Spleen (tissue), 7 donors: ENCODE measurements around the gene MOBP.

Source experiments
- POLR2A ChIP-seq, 3 donors: fragments of 450-650 bp; IDR thresholded peaks; one replicate each; pipeline ENCODE4 v1.5.1; 2017; ENCODE audit warnings: antibody characterized with exemption in 3 of 3, mild to moderate bottlenecking in 1 of 3
- POLR2AphosphoS5 ChIP-seq, 3 donors: sonication (generic); formaldehyde crosslinking; IDR thresholded peaks; one replicate each; pipeline ENCODE4 v1.5.1; 2017; ENCODE audit warnings: antibody characterized with exemption in 3 of 3
- TF ChIP-seq, protein P1 (sequence below), 11 experiments: fragments of 200-600 bp in 7 of 11; fragments of 450-650 bp in 4 of 11; sonication (generic) in 4 of 11; IDR thresholded peaks in 8 of 11; conservative IDR thresholded peaks in 3 of 11; 1 replicate in 7 of 11; 2 replicates in 4 of 11; pipeline versions ENCODE4 v1.4.0 to v1.8.0; 2016 to 2021; ENCODE audit warnings: antibody characterized with exemption in 11 of 11, inconsistent platforms in 4 of 11, mild to moderate bottlenecking in 1 of 11
- donor health status: DM: no; HTN: no; CAD: no; lungs with moderate emphysema.
- donor health status: DM: no; HTN: no; CAD: no.
- donor health status: DM: no; HTN: no; CAD: no.

DNA sequence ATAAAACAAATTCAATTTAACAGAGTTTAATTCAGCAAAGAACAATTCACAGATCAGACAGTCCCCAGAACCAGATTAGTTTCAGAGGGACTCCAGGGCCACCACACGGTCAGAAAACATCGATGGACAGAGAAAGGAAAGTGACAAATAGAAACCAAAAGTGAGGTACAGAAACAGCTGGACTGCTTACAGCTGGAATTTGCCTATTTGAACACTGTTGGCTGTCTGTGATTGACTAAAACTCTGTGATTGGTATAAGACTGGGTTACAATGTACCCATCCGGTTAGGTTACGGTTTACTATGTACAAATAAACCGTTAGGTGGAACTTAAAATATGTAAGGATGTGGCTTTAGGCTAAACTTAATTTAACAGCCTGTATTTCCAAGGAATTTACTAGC lies 30.3 kb downstream of the MOBP start:
- TF ChIP-seq POLR2A (IDR thresholded peaks at IDR 0.05) (no peak), POLR2AphosphoS5 (IDR thresholded peaks at IDR 0.05) (no peak)
- TF ChIP-seq, protein P1, sequence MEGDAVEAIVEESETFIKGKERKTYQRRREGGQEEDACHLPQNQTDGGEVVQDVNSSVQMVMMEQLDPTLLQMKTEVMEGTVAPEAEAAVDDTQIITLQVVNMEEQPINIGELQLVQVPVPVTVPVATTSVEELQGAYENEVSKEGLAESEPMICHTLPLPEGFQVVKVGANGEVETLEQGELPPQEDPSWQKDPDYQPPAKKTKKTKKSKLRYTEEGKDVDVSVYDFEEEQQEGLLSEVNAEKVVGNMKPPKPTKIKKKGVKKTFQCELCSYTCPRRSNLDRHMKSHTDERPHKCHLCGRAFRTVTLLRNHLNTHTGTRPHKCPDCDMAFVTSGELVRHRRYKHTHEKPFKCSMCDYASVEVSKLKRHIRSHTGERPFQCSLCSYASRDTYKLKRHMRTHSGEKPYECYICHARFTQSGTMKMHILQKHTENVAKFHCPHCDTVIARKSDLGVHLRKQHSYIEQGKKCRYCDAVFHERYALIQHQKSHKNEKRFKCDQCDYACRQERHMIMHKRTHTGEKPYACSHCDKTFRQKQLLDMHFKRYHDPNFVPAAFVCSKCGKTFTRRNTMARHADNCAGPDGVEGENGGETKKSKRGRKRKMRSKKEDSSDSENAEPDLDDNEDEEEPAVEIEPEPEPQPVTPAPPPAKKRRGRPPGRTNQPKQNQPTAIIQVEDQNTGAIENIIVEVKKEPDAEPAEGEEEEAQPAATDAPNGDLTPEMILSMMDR (IDR thresholded peaks at IDR 0.05 in 8 of 11, conservative IDR thresholded peaks at IDR 0.05 in 3 of 11) = no peak
